ENCODE data around the gene HDAC11. TPM values are rescaled to one million over a fixed set of nuclear protein-coding genes. Genes with fewer than 3 reads are reported as not detected.
A peak's percentile ranks its signal among the peaks of the same experiment; 100 is the strongest.

Gene HDAC11
- total and polyA plus RNA-seq, 4 donors: 12.3 to 17.3 (median 15.0) TPM

DNA sequence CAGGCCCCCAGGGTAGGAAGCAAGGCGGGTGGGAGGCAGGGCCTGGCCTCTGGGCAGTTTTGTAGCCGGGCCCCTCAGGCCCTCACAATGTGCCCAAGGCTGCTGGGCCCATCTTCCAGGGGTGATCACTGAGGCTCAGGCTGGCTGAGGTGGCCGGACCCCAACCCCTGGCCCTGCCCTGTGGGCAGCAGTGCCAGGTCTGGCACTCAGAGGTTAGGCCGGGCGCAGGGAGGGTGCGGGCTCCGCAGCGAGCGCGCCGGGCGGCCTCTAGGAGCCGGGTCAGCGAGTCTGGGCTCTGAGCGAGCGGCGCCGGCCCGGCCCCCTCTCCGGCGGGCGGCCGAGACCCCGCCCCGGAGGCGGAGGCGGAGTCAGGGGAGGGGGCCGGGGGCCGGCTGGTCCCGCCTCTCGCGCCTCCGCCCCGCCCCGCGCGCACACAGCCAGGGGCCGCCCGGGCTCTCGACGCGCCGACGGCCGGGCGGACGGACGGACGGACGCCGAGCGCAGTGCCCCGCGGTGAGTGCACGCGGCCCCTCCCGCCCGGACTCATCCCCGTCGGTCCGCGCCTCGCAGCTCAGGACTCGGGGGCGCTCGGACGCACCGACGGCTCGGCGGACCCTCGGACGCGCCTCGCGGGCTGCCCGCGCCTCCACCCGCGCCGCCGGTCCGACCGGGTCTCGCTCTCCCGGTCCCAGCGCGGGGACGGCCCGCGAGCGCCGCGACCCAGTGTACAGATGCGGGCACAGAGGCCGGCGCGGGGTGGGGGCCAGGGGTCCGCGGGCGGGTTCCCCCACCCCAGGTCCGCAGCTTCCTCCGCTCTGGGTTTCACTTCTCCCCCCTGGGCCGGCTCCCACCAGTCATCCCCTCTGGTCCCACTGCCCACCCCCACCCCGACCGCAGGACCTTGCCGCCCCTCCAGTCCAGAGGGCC, 68.9 kb downstream of the HDAC11 start, which contains the start of gene FBLN2:
TSS of gene FBLN2 (plus strand) at position 430 of the 927 bp plus-strand sequence. CDS start 21,231 bp downstream, outside the sequence.
- no peaks in the 10 kb centered on the region for H3K9me3 ChIP-seq (ENCODE audit: control insufficient read depth in 4 of 4, insufficient read depth in 3 of 4, low read length in 3 of 4)
- peaks cover 0 to 53% (median 9%) of the 10 kb centered on the region in 5 donors for H3K4me1 ChIP-seq (ENCODE audit: control insufficient read depth in 5 of 5, insufficient read depth in 5 of 5, low read length in 5 of 5)
- no peak within 1 kb of the TSS for H3K27ac ChIP-seq (ENCODE audit: low read depth in 1 of 2, low read length in 1 of 2)
- H3K4me3 ChIP-seq: no peak within 1 kb of the TSS
- 5 to 8% methylated on average over 51 to 107 of the region's 107 CpGs for WGBS, 2 donors
- H3K36me3 ChIP-seq (ENCODE audit: control insufficient read depth in 4 of 4, insufficient read depth in 4 of 4, low read length in 4 of 4): no peaks in the 10 kb centered on the region
- H3K9ac ChIP-seq (ENCODE audit: insufficient read depth in 1 of 2, low read length in 2 of 2): no peak within 1 kb of the TSS
- peak; percentile 65 for ATAC-seq (ENCODE audit: insufficient read depth, low FRiP score)
- peaks cover 0 to 3% (median 0%) of the 10 kb centered on the region in 3 donors for H3K27me3 ChIP-seq (ENCODE audit: control insufficient read depth in 3 of 3, insufficient read depth in 3 of 3, low read length in 2 of 3)
- TF ChIP-seq, protein P1, sequence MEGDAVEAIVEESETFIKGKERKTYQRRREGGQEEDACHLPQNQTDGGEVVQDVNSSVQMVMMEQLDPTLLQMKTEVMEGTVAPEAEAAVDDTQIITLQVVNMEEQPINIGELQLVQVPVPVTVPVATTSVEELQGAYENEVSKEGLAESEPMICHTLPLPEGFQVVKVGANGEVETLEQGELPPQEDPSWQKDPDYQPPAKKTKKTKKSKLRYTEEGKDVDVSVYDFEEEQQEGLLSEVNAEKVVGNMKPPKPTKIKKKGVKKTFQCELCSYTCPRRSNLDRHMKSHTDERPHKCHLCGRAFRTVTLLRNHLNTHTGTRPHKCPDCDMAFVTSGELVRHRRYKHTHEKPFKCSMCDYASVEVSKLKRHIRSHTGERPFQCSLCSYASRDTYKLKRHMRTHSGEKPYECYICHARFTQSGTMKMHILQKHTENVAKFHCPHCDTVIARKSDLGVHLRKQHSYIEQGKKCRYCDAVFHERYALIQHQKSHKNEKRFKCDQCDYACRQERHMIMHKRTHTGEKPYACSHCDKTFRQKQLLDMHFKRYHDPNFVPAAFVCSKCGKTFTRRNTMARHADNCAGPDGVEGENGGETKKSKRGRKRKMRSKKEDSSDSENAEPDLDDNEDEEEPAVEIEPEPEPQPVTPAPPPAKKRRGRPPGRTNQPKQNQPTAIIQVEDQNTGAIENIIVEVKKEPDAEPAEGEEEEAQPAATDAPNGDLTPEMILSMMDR (IDR thresholded peaks at IDR 0.05; ENCODE audit: control extremely low read depth, extremely low read depth): no peak
- DNase-seq: peak; percentile 67 to 83 (median 74)

DNA sequence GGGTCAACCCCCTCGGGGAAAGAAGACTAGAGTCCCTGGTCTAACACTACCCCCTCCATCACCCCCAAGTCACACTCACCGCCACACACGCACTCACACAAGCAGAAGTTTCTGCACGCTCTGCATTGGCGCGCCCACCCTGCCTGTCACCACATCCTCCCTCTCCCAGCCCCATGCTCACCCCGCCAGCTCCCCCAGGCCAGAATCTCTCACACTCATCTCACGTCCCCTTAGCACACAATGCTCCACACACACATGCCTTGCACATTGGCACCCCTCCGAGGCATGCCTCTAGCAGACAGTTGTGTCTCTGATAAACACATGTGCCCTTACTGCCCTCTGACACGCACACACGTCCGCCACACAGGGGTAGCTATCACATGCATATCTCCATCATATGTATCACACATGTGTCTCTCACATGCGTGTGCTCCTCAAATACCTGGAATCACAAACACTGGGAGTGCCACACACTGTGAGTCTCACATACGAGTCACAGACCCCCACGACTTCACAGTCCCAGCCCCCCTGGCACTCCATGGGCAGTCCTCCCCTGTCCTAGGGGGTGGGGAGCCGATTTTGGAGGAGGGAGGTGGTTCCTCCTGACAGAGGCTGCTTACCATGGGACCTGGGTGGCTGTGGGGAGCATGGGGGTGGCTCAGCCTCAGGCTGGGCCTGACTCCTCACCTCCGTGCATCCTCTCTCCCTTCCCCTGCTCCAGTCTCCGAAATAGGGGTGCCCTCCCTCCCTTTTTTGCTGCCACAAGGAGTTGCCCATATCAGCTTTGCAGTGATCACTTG, 69.7 kb downstream of the HDAC11 start:
- Histone ChIP-seq H3K4me1 (ENCODE audit: control insufficient read depth in 5 of 5, insufficient read depth in 5 of 5, low read length in 5 of 5) (peaks cover 0 to 53% (median 9%) of the 10 kb centered on the region in 5 donors), H3K9me3 (ENCODE audit: control insufficient read depth in 4 of 4, insufficient read depth in 3 of 4, low read length in 3 of 4) (no peaks in the 10 kb centered on the region), H3K36me3 (ENCODE audit: control insufficient read depth in 4 of 4, insufficient read depth in 4 of 4, low read length in 4 of 4) (no peaks in the 10 kb centered on the region), H3K4me3 (no peak overlapping the region), H3K27me3 (ENCODE audit: control insufficient read depth in 3 of 3, insufficient read depth in 3 of 3, low read length in 2 of 3) (peaks cover 0 to 3% (median 0%) of the 10 kb centered on the region in 3 donors), H3K27ac (ENCODE audit: low read depth in 1 of 2, low read length in 1 of 2) (no peak overlapping the region), H3K9ac (ENCODE audit: insufficient read depth in 1 of 2, low read length in 2 of 2) (no peak overlapping the region)
- 60 to 61% methylated on average over 18 of the region's 18 CpGs for WGBS, 2 donors
- ATAC-seq (ENCODE audit: insufficient read depth, low FRiP score): no peak
- peak; percentile 46 to 66 (median 61) for DNase-seq
- TF ChIP-seq, protein P1 (IDR thresholded peaks at IDR 0.05; ENCODE audit: control extremely low read depth, extremely low read depth): no peak

DNA sequence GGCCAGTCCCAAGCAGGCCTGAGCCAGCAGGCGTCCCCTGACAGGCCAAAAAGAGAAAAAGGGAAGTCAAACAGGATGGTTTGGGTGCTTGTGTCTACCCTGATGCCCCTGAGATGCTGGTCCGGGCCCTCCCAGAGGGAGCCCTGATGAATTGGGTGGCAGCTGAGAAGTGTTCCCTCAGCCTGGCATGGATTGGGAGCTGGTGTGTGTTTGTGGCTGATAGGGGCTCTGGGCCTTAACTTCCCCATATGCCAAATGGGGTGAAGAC, 70.3 kb downstream of the HDAC11 start:
- WGBS, 2 donors: 12 to 41% methylated on average over 2 of the region's 2 CpGs
- H3K4me3 ChIP-seq: no peak overlapping the region
- no peak for ATAC-seq (ENCODE audit: insufficient read depth, low FRiP score)

More for the DNA sequence above, 70.3 kb downstream of the HDAC11 start:
- H3K27me3 ChIP-seq (ENCODE audit: control insufficient read depth in 3 of 3, insufficient read depth in 3 of 3, low read length in 2 of 3): peaks cover 0 to 3% (median 0%) of the 10 kb centered on the region in 3 donors
- H3K4me1 ChIP-seq (ENCODE audit: control insufficient read depth in 5 of 5, insufficient read depth in 5 of 5, low read length in 5 of 5): peaks cover 0 to 53% (median 9%) of the 10 kb centered on the region in 5 donors
- no peak for DNase-seq
- no peak overlapping the region for H3K9ac ChIP-seq (ENCODE audit: insufficient read depth in 1 of 2, low read length in 2 of 2)
- H3K36me3 ChIP-seq (ENCODE audit: control insufficient read depth in 4 of 4, insufficient read depth in 4 of 4, low read length in 4 of 4): no peaks in the 10 kb centered on the region
- no peaks in the 10 kb centered on the region for H3K9me3 ChIP-seq (ENCODE audit: control insufficient read depth in 4 of 4, insufficient read depth in 3 of 4, low read length in 3 of 4)
- H3K27ac ChIP-seq (ENCODE audit: low read depth in 1 of 2, low read length in 1 of 2): no peak overlapping the region
- TF ChIP-seq, protein P1 (IDR thresholded peaks at IDR 0.05; ENCODE audit: control extremely low read depth, extremely low read depth): no peak

All from lung (tissue), 12 donors.